C4-2B (cell line): Measurements from ENCODE around the gene SGSM2.

Source experiments
- H3K27ac ChIP-seq: fragments of 450-650 bp; 2 replicates; pipeline ENCODE4 v1.5.1; 2017
- CTCF ChIP-seq: fragments of 450-650 bp; conservative IDR thresholded peaks from 2 replicates; pipeline ENCODE4 v1.5.1; 2017; ENCODE audit warnings: mild to moderate bottlenecking
- ZFX ChIP-seq: fragments of 450-650 bp; IDR thresholded peaks from 2 replicates; pipeline ENCODE4 v1.6.1; 2017

The SGSM2 gene

GRCh38 chr17:2363318-2363717 is 26.0 kb downstream of the SGSM2 start:
- TF ChIP-seq CTCF (no peak), ZFX (no peak)
- H3K27ac ChIP-seq = no peak overlapping the region

- TF ChIP-seq ZFX (no peak), CTCF (no peak)
Observed at GRCh38 chr17:2363851-2364762, 26.8 kb downstream of the SGSM2 start.

GRCh38 chr17:2364763-2365116 is 27.4 kb downstream of the SGSM2 start:
- no peak overlapping the region for H3K27ac ChIP-seq
- TF ChIP-seq ZFX (no peak), CTCF (no peak)

More at GRCh38 chr17:2363851-2364762, 26.8 kb downstream of the SGSM2 start:
- H3K27ac ChIP-seq = no peak overlapping the region

- H3K27ac ChIP-seq = no peak overlapping the region
- TF ChIP-seq ZFX (no peak), CTCF (no peak)
Observed at GRCh38 chr17:2365132-2365531, 27.8 kb downstream of the SGSM2 start.

GRCh38 chr17:2366747-2367494 is 29.6 kb downstream of the SGSM2 start:
- TF ChIP-seq ZFX (no peak), CTCF (no peak)
- no peak overlapping the region for H3K27ac ChIP-seq

- no peak overlapping the region for H3K27ac ChIP-seq
- TF ChIP-seq CTCF = no peak
- TF ChIP-seq ZFX = no peak
Observed at GRCh38 chr17:2368359-2368758, 31.1 kb downstream of the SGSM2 start.

- no peak overlapping the region for H3K27ac ChIP-seq
- TF ChIP-seq ZFX (no peak), CTCF (no peak)
Observed at GRCh38 chr17:2369039-2369438, 31.7 kb downstream of the SGSM2 start.
